GM12878 (cell line): ENCODE data around the gene TRIM47. TPM values are rescaled to one million over a fixed set of nuclear protein-coding genes. Genes with fewer than 3 reads are reported as not detected.

Source experiments
- ATAC-seq: fragments of 200-7000 bp; cut with Tn5 transposase; 3 replicates; pipeline ENCODE4 v1.9.1; 2020; ENCODE audit warnings: mild to moderate bottlenecking, moderate library complexity
- BruUV-seq: library from RNA; stranded (reverse); fragments of 400-500 nt; replicated peaks from 2 replicates; lab custom pipeline; 2021; lab: Mats Ljungman, UMichigan
- CTCF ChIA-PET: fragments of 300-600 bp; sonication (Branson Sonifier 250); formaldehyde crosslinking; extraction: SDS; loops from one replicate; lab custom pipeline; 2021; ENCODE audit warnings: inconsistent platforms; lab: Yijun Ruan, JAX
- POLR2A ChIA-PET: fragments of 350-600 bp; formaldehyde crosslinking; extraction: SDS; loops from one replicate; lab custom pipeline; 2021; ENCODE audit warnings: inconsistent platforms; lab: Charles Lee
- RAD21 ChIA-PET: fragments of 300-600 bp; sonication (Branson Sonifier 250); formaldehyde crosslinking; loops from one replicate; lab custom pipeline; 2023; ENCODE audit warnings: antibody characterized with exemption; ENCODE audit not compliant: unreplicated experiment; lab: Charles Lee
- SMC1A ChIA-PET: fragments of 300-600 bp; sonication (Branson Sonifier 250); formaldehyde crosslinking; loops from one replicate; lab custom pipeline; 2023; ENCODE audit not compliant: unreplicated experiment, uncharacterized antibody; lab: Charles Lee
- DNase-seq: peaks from one replicate; pipeline ENCODE4 v3.0.0-alpha.2; 2011; ENCODE audit warnings: low read depth, low spot score
- FAIRE-seq: peaks from 3 replicates; lab custom pipeline; 2011; peaks lifted over from hg19 to GRCh38; lab: Jason Lieb, UNC
- H2AFZ ChIP-seq: 2 replicates; pipeline ENCODE4 v1.6.0; 2011; ENCODE audit warnings: low read depth, low read length, control low read depth; ENCODE audit not compliant: control insufficient read depth
- H3K27ac ChIP-seq: 2 replicates; pipeline ENCODE4 v1.5.1; 2011; ENCODE audit warnings: control low read depth; ENCODE audit not compliant: control insufficient read depth, insufficient read depth
- H3K27me3 ChIP-seq, 2 experiments: replicated peaks in 1 of 2; 2 replicates each; pipeline versions ENCODE4 v1.6.0 to v1.6.1; 2011; ENCODE audit warnings: low read length in 1 of 2; ENCODE audit not compliant: control insufficient read depth in 2 of 2, insufficient read depth in 2 of 2
- H3K36me3 ChIP-seq, 2 experiments: 2 replicates each; pipeline ENCODE4 v1.5.1; 2011; ENCODE audit warnings: low read length in 1 of 2; ENCODE audit not compliant: control insufficient read depth in 2 of 2, insufficient read depth in 2 of 2
- H3K4me1 ChIP-seq: 2 replicates; pipeline ENCODE4 v1.6.1; 2011; ENCODE audit warnings: mild to moderate bottlenecking, low read length, moderate library complexity, mixed read lengths; ENCODE audit not compliant: control insufficient read depth, insufficient read depth
- H3K4me2 ChIP-seq: 2 replicates; pipeline ENCODE4 v1.6.0; 2011; ENCODE audit warnings: control low read depth; ENCODE audit not compliant: control insufficient read depth, insufficient read depth
- H3K4me3 ChIP-seq: fragments of 200-600 bp; sonication (generic); 2 replicates; pipeline ENCODE4 v1.5.1; 2016
- H3K79me2 ChIP-seq: 2 replicates; pipeline ENCODE4 v1.6.0; 2011; ENCODE audit warnings: low read length; ENCODE audit not compliant: control insufficient read depth, insufficient read depth
- H3K9ac ChIP-seq: 2 replicates; pipeline ENCODE4 v1.8.0; 2011; ENCODE audit warnings: low read length, control low read depth, mixed read lengths; ENCODE audit not compliant: control insufficient read depth, insufficient read depth
- H3K9me3 ChIP-seq: replicated peaks from 3 replicates; pipeline ENCODE4 v1.5.1; 2011; ENCODE audit warnings: mild to moderate bottlenecking, low read length; ENCODE audit not compliant: control insufficient read depth, insufficient read depth
- H4K20me1 ChIP-seq: 2 replicates; pipeline ENCODE4 v1.6.0; 2011; ENCODE audit not compliant: control insufficient read depth, insufficient read depth
- EZH2 ChIP-seq: IDR thresholded peaks from 2 replicates; pipeline ENCODE4 v1.6.1; 2012; ENCODE audit warnings: low read depth, mild to moderate bottlenecking, control low read depth, inconsistent platforms, low read length, borderline replicate concordance; ENCODE audit not compliant: control insufficient read depth
- GABPA ChIP-seq: IDR thresholded peaks from 2 replicates; pipeline ENCODE4 v1.6.1; 2014; ENCODE audit warnings: antibody characterized with exemption, low read depth, mild to moderate bottlenecking, inconsistent platforms
- KDM1A ChIP-seq: fragments of 200-600 bp; sonication (generic); IDR thresholded peaks from 2 replicates; pipeline ENCODE4 v1.6.1; 2016; ENCODE audit warnings: borderline replicate concordance
- KLF5 ChIP-seq: fragments of 450-650 bp; IDR thresholded peaks from 2 replicates; pipeline ENCODE4 v1.6.1; 2014; ENCODE audit warnings: mild to moderate bottlenecking; ENCODE audit not compliant: partially characterized antibody
- NR2C2 ChIP-seq: IDR thresholded peaks from 2 replicates; pipeline ENCODE4 v1.6.1; 2011; ENCODE audit warnings: borderline replicate concordance, low read depth; ENCODE audit not compliant: control insufficient read depth, insufficient read length
- PAX5 ChIP-seq: IDR thresholded peaks from 2 replicates; pipeline ENCODE4 v1.6.1; 2011; ENCODE audit warnings: low read depth, low read length, borderline replicate concordance
- SUPT20H ChIP-seq: IDR thresholded peaks from 2 replicates; pipeline ENCODE4 v1.6.1; 2011; ENCODE audit warnings: low read depth, mild to moderate bottlenecking, low read length, moderate library complexity, borderline replicate concordance; ENCODE audit not compliant: control insufficient read depth
- WGBS: methylation state at CpG from one replicate; pipeline ENCODE4 v1.1.6; 2016; ENCODE audit warnings: low lambda C conversion rate; ENCODE audit not compliant: insufficient replicate concordance, insufficient coverage; ENCODE audit errors: missing lambda C conversion rate; 5-methylcytosine and 5-hydroxymethylcytosine counted together
- in situ Hi-C: fragments of 300-500 bp; cut with MboI; formaldehyde crosslinking; loops from 9 replicates; pipeline ENCODE4 v1.14.3; 2018; ENCODE audit warnings: mixed read lengths
- intact Hi-C: fragments of 100-400 bp; cut with micrococcal nuclease; formaldehyde crosslinking; loops from one replicate; pipeline ENCODE4 v1.14.2; 2022; ENCODE audit not compliant: unreplicated experiment
- polyA plus RNA-seq, 11 experiments: library from polyadenylated mRNA; depleted of rRNA in 4 of 11; unstranded in 6 of 11; stranded (reverse) in 5 of 11; fragments of >200 nt; fragmentation: Nextera tagmentation in 4 of 11; fragmentation: Illumina TruSeq in 1 of 11; extraction: Ambion mirVana in 4 of 11; extraction: Trizol in 1 of 11; gene quantifications; 1 replicate in 1 of 11; 2 replicates in 10 of 11; pipeline versions ENCODE4 v1.2.1 to v1.2.3, GENCODE V29; 2011 to 2016; ENCODE audit warnings: inconsistent platforms in 2 of 11, missing spikeins in 2 of 11, low read depth in 1 of 11
- total RNA-seq, 4 experiments: library from RNA; depleted of rRNA in 3 of 4; stranded (reverse); fragments of >200 nt in 3 of 4; fragmentation: Illumina TruSeq in 1 of 4; extraction: Trizol in 1 of 4; gene quantifications; 2 replicates each; pipeline versions ENCODE4 v1.2.1 to v1.2.3, GENCODE V29; 2013 to 2021
- TF ChIP-seq, protein P1 (sequence below): fragments of 450-650 bp; IDR thresholded peaks from 2 replicates; pipeline ENCODE4 v1.6.1; 2016; ENCODE audit warnings: mild to moderate bottlenecking
- TF ChIP-seq, protein P2 (sequence below): fragments of 150-350 bp; IDR thresholded peaks from 2 replicates; pipeline ENCODE4 v1.6.1; 2014; ENCODE audit warnings: mild to moderate bottlenecking, low read depth, low read length
- TF ChIP-seq, protein P3 (sequence below): fragments of 450-650 bp; IDR thresholded peaks from 2 replicates; pipeline ENCODE4 v1.6.1; 2014; ENCODE audit warnings: mild to moderate bottlenecking
- TF ChIP-seq, protein P4 (sequence below): IDR thresholded peaks from 2 replicates; pipeline ENCODE4 v1.6.1; 2011; ENCODE audit warnings: low read depth, low read length, improper control_type of control experiment, borderline replicate concordance
- TF ChIP-seq, protein P5 (sequence below): fragments of 450-650 bp; IDR thresholded peaks from 2 replicates; pipeline ENCODE4 v1.6.1; 2016; ENCODE audit warnings: mild to moderate bottlenecking
- TF ChIP-seq, protein P6 (sequence below): fragments of 450-650 bp; formaldehyde crosslinking; IDR thresholded peaks from 2 replicates; pipeline ENCODE4 v1.5.0; 2022; ENCODE audit warnings: mild to moderate bottlenecking, missing genetic modification characterization

The TRIM47 gene
- total and polyA plus RNA-seq, 10 of the 15 experiments (the other 5 are each of a cell fraction or from before 2014, with no cell fraction given): 0.35 to 9.7 (median 5.3) TPM

DNA sequence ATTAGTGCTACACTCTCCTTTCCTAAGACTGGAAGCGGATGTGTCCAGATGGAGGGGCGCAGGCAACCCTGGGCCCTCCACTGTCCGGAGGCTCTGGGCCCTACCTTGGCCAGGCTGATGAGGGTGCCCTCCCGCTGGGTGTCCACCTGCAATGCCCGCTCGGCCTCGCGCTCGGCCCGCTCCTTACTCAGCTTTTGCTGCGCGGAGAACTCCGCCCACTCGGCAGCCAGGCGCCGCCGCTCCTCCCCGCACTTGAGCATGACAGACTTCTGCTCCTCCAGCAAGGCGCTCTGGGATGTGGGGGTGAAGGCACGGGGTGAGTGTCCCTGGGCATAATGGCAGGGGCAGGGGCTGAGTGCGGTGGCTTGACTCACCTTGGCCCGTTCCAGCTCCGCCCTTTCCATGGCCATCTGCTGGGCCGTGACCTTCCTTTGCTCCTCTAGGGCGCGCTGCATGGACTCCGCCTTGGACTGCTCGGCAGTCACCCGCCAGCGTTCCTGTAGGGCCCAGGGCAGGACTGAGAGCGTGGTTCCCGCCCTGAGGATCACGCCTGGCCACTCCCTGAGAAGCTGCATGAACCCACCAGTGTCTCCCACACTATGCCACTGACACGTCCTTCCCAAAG lies 36.4 kb upstream of the TRIM47 start:
- BruUV-seq: no TSS peak
- FAIRE-seq: no peak
- TF ChIP-seq, protein P1, sequence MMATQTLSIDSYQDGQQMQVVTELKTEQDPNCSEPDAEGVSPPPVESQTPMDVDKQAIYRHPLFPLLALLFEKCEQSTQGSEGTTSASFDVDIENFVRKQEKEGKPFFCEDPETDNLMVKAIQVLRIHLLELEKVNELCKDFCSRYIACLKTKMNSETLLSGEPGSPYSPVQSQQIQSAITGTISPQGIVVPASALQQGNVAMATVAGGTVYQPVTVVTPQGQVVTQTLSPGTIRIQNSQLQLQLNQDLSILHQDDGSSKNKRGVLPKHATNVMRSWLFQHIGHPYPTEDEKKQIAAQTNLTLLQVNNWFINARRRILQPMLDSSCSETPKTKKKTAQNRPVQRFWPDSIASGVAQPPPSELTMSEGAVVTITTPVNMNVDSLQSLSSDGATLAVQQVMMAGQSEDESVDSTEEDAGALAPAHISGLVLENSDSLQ: no peak
- TF ChIP-seq, protein P2, sequence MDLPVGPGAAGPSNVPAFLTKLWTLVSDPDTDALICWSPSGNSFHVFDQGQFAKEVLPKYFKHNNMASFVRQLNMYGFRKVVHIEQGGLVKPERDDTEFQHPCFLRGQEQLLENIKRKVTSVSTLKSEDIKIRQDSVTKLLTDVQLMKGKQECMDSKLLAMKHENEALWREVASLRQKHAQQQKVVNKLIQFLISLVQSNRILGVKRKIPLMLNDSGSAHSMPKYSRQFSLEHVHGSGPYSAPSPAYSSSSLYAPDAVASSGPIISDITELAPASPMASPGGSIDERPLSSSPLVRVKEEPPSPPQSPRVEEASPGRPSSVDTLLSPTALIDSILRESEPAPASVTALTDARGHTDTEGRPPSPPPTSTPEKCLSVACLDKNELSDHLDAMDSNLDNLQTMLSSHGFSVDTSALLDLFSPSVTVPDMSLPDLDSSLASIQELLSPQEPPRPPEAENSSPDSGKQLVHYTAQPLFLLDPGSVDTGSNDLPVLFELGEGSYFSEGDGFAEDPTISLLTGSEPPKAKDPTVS: no peak
- TF ChIP-seq EZH2: no peak
- TF ChIP-seq, protein P3, sequence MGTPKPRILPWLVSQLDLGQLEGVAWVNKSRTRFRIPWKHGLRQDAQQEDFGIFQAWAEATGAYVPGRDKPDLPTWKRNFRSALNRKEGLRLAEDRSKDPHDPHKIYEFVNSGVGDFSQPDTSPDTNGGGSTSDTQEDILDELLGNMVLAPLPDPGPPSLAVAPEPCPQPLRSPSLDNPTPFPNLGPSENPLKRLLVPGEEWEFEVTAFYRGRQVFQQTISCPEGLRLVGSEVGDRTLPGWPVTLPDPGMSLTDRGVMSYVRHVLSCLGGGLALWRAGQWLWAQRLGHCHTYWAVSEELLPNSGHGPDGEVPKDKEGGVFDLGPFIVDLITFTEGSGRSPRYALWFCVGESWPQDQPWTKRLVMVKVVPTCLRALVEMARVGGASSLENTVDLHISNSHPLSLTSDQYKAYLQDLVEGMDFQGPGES: no peak
- TF ChIP-seq, protein P4, sequence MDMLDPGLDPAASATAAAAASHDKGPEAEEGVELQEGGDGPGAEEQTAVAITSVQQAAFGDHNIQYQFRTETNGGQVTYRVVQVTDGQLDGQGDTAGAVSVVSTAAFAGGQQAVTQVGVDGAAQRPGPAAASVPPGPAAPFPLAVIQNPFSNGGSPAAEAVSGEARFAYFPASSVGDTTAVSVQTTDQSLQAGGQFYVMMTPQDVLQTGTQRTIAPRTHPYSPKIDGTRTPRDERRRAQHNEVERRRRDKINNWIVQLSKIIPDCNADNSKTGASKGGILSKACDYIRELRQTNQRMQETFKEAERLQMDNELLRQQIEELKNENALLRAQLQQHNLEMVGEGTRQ: no peak
- TF ChIP-seq PAX5: no peak
- TF ChIP-seq, protein P5, sequence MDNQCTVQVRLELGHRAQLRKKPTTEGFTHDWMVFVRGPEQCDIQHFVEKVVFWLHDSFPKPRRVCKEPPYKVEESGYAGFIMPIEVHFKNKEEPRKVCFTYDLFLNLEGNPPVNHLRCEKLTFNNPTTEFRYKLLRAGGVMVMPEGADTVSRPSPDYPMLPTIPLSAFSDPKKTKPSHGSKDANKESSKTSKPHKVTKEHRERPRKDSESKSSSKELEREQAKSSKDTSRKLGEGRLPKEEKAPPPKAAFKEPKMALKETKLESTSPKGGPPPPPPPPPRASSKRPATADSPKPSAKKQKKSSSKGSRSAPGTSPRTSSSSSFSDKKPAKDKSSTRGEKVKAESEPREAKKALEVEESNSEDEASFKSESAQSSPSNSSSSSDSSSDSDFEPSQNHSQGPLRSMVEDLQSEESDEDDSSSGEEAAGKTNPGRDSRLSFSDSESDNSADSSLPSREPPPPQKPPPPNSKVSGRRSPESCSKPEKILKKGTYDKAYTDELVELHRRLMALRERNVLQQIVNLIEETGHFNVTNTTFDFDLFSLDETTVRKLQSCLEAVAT: no peak
- no peak for TF ChIP-seq GABPA
- TF ChIP-seq KDM1A: no peak
- TF ChIP-seq, protein P6, sequence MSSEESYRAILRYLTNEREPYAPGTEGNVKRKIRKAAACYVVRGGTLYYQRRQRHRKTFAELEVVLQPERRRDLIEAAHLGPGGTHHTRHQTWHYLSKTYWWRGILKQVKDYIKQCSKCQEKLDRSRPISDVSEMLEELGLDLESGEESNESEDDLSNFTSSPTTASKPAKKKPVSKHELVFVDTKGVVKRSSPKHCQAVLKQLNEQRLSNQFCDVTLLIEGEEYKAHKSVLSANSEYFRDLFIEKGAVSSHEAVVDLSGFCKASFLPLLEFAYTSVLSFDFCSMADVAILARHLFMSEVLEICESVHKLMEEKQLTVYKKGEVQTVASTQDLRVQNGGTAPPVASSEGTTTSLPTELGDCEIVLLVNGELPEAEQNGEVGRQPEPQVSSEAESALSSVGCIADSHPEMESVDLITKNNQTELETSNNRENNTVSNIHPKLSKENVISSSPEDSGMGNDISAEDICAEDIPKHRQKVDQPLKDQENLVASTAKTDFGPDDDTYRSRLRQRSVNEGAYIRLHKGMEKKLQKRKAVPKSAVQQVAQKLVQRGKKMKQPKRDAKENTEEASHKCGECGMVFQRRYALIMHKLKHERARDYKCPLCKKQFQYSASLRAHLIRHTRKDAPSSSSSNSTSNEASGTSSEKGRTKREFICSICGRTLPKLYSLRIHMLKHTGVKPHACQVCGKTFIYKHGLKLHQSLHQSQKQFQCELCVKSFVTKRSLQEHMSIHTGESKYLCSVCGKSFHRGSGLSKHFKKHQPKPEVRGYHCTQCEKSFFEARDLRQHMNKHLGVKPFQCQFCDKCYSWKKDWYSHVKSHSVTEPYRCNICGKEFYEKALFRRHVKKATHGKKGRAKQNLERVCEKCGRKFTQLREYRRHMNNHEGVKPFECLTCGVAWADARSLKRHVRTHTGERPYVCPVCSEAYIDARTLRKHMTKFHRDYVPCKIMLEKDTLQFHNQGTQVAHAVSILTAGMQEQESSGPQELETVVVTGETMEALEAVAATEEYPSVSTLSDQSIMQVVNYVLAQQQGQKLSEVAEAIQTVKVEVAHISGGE: no peak
- TF ChIP-seq KLF5: no peak
- no peak for TF ChIP-seq SUPT20H
- TF ChIP-seq NR2C2: no peak

More for the DNA sequence above, 36.4 kb upstream of the TRIM47 start:
- WGBS: 89% methylated on average over 33 of the region's 34 CpGs
- Histone ChIP-seq H4K20me1 (no peaks in the 10 kb centered on the region), H3K9ac (no peak overlapping the region), H3K4me2 (no peak overlapping the region), H3K36me3 (no peaks in the 10 kb centered on the region), H2AFZ (no peak overlapping the region), H3K79me2 (no peaks in the 10 kb centered on the region), H3K27ac (no peak overlapping the region), H3K4me1 (no peaks in the 10 kb centered on the region), H3K4me3 (no peak overlapping the region), H3K9me3 (no peaks in the 10 kb centered on the region), H3K27me3 (no peaks in the 10 kb centered on the region)
- ChIA-PET RAD21 (no interaction called here), CTCF (no interaction called here), SMC1A (no interaction called here), POLR2A (interaction anchor here (0.6 kb wide), 1 partner anchor 480 kb away, joined by 5 read pairs; no protein-coding TSS in a partner anchor)
- no peak for ATAC-seq
- no peak for DNase-seq
- in situ Hi-C loops: no loop called here
- intact Hi-C loops: no loop called here
